ENCODE data around the gene UBAC1.

DNA sequence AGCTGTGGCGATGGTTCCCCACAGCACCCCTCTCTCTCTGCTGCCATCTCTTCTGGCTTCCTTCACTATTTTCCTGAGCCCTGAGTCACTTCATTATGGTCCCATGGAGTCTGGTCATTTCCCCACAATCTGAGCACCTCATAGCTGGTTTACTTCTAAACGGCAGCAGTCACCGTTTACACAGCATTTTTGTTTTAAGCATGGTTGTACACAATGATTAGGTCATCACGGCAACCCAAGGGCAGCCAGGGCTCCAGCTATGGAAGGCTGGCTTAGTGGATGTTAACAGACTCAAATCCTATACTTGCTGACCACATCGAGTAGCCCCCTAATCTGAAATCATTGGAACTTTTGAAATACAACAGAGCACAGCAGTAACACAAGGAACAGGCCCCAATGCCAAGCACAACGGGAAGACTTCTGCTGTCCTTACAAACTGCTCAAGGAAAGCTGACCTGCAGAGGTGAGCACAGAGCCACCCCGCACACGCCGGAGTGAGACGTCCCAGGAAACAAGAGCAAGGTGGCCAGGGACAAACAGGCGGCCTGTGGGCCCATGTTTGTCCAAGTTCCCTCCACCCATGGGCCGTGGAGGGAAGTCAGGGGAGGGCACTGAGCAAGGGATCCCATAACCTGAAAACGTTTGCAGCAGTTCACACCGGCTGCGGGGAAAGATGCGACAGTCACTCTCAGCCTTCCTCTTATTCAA, 76.7 kb downstream of the UBAC1 start:
- TF ChIP-seq CTCF (IDR thresholded peaks at IDR 0.05) = no peak
- TF ChIP-seq POLR2A (IDR thresholded peaks at IDR 0.05) = no peak
